H1 (cell line): ENCODE data around the gene DNAJC16. TPM values are rescaled to one million over a fixed set of nuclear protein-coding genes. Genes with fewer than 3 reads are reported as not detected.

Source experiments
- CTCF ChIA-PET: fragments of 300-600 bp; sonication (Branson Sonifier 250); formaldehyde crosslinking; loops from one replicate; lab custom pipeline; 2021; ENCODE audit not compliant: partially characterized antibody; lab: Charles Lee
- POLR2A ChIA-PET: fragments of 300-600 bp; sonication (Branson Sonifier 250); formaldehyde crosslinking; loops from one replicate; lab custom pipeline; 2021; ENCODE audit warnings: inconsistent platforms; ENCODE audit not compliant: partially characterized antibody; lab: Charles Lee
- DNase-seq, 2 experiments: peaks; one replicate each; pipeline versions ENCODE4 v3.0.0 to v3.0.0-alpha.2; 2010 to 2022; ENCODE audit warnings: low spot score in 2 of 2, low read depth in 1 of 2, mixed read lengths in 1 of 2
- FAIRE-seq: peaks from 2 replicates; lab custom pipeline; 2011; peaks lifted over from hg19 to GRCh38; lab: Jason Lieb, UNC
- H2AFZ ChIP-seq: 2 replicates; pipeline ENCODE4 v1.8.1; 2012; ENCODE audit warnings: low read length, inconsistent platforms
- H2AK5ac ChIP-seq: 2 replicates; pipeline ENCODE4 v1.6.1; 2013; ENCODE audit warnings: low read depth, low read length
- H2BK120ac ChIP-seq: replicated peaks from 2 replicates; pipeline ENCODE3; 2013; ENCODE audit warnings: low read depth, low read length, inconsistent platforms
- H2BK12ac ChIP-seq: 2 replicates; pipeline ENCODE4 v1.6.1; 2013; ENCODE audit warnings: low read depth, low read length
- H2BK15ac ChIP-seq: 2 replicates; pipeline ENCODE4 v1.6.1; 2013; ENCODE audit warnings: low read length
- H2BK20ac ChIP-seq: 2 replicates; pipeline ENCODE4 v1.6.1; 2013; ENCODE audit warnings: low read length
- H2BK5ac ChIP-seq: 2 replicates; pipeline ENCODE4 v1.6.1; 2013; ENCODE audit warnings: low read depth, low read length
- H3K14ac ChIP-seq: 2 replicates; pipeline ENCODE4 v1.6.1; 2013; ENCODE audit warnings: inconsistent platforms; ENCODE audit not compliant: insufficient read length
- H3K18ac ChIP-seq: 2 replicates; pipeline ENCODE4 v1.6.1; 2013; ENCODE audit warnings: low read length; ENCODE audit errors: extremely low read depth
- H3K23ac ChIP-seq: 2 replicates; pipeline ENCODE4 v1.6.1; 2013; ENCODE audit warnings: inconsistent platforms; ENCODE audit not compliant: insufficient read length
- H3K23me2 ChIP-seq: 2 replicates; pipeline ENCODE4 v1.6.1; 2013; ENCODE audit warnings: low read depth, low read length
- H3K27ac ChIP-seq: 2 replicates; pipeline ENCODE4 v1.6.1; 2011; ENCODE audit warnings: low read depth, low read length, inconsistent platforms
- H3K27me3 ChIP-seq, 4 experiments: replicated peaks in 1 of 4; 1 replicate in 1 of 4; 2 replicates in 3 of 4; pipeline versions ENCODE4 v1.6.1 to v1.8.1; 2011 to 2013; ENCODE audit warnings: low read length in 3 of 4, mild to moderate bottlenecking in 3 of 4, inconsistent platforms in 2 of 4, mixed read lengths in 2 of 4, moderate library complexity in 1 of 4; ENCODE audit not compliant: control insufficient read depth in 3 of 4, insufficient read depth in 3 of 4; ENCODE audit errors: extremely low read depth in 1 of 4
- H3K36me3 ChIP-seq, 4 experiments: 2 replicates each; pipeline versions ENCODE4 v1.6.1 to v1.8.1; 2011 to 2013; ENCODE audit warnings: mild to moderate bottlenecking in 4 of 4, low read length in 3 of 4, moderate library complexity in 2 of 4, control low read depth in 1 of 4, inconsistent platforms in 1 of 4; ENCODE audit not compliant: insufficient read depth in 4 of 4, control insufficient read depth in 2 of 4
- H3K4ac ChIP-seq: replicated peaks from 2 replicates; pipeline ENCODE3; 2013; ENCODE audit warnings: low read length, low read depth, mixed read lengths, inconsistent platforms; ENCODE audit not compliant: insufficient read length
- H3K4me1 ChIP-seq, 4 experiments: replicated peaks in 1 of 4; 1 replicate in 1 of 4; 2 replicates in 3 of 4; pipeline versions ENCODE4 v1.6.1 to v1.8.1; 2011 to 2013; ENCODE audit warnings: low read length in 3 of 4, inconsistent platforms in 2 of 4, mixed read lengths in 1 of 4; ENCODE audit not compliant: insufficient read depth in 4 of 4, control insufficient read depth in 3 of 4
- H3K4me2 ChIP-seq, 2 experiments: 2 replicates each; pipeline versions ENCODE4 v1.6.1 to v1.8.1; 2011 to 2013; ENCODE audit warnings: low read depth in 2 of 2, low read length in 2 of 2, control low read depth in 1 of 2, inconsistent platforms in 1 of 2, mild to moderate bottlenecking in 1 of 2; ENCODE audit not compliant: insufficient read depth in 1 of 2
- H3K4me3 ChIP-seq, 4 experiments: fragments of 200-600, 300-600 bp in 1 of 4; sonication (generic), shearing (Covaris generic), sonication (Bioruptor Twin) in 1 of 4; 2 replicates each; pipeline versions ENCODE4 v1.5.1 to v1.8.1; 2011 to 2016; ENCODE audit warnings: low read length in 4 of 4, low read depth in 3 of 4, control low read depth in 2 of 4, inconsistent platforms in 2 of 4, mild to moderate bottlenecking in 2 of 4, mixed read lengths in 1 of 4, moderate library complexity in 1 of 4; ENCODE audit not compliant: insufficient read depth in 2 of 4; ENCODE audit errors: extremely low read depth in 1 of 4
- H3K56ac ChIP-seq: replicated peaks from 2 replicates; pipeline ENCODE3; 2013; ENCODE audit warnings: low read depth, mild to moderate bottlenecking, mixed read lengths, low read length, inconsistent platforms; ENCODE audit not compliant: insufficient read length
- H3K79me1 ChIP-seq: 2 replicates; pipeline ENCODE4 v1.6.1; 2013; ENCODE audit warnings: low read depth, low read length, control low read depth
- H3K79me2 ChIP-seq, 2 experiments: 2 replicates each; pipeline versions ENCODE4 v1.6.1 to v1.8.1; 2012 to 2013; ENCODE audit warnings: low read length in 2 of 2, mild to moderate bottlenecking in 2 of 2, inconsistent platforms in 1 of 2; ENCODE audit not compliant: insufficient read depth in 2 of 2, control insufficient read depth in 1 of 2
- H3K9ac ChIP-seq, 4 experiments: replicated peaks in 1 of 4; 1 replicate in 1 of 4; 2 replicates in 3 of 4; pipeline versions ENCODE4 v1.6.1 to v1.8.1; 2011 to 2013; ENCODE audit warnings: low read depth in 3 of 4, low read length in 3 of 4, control low read depth in 2 of 4, mild to moderate bottlenecking in 2 of 4, moderate library complexity in 2 of 4, inconsistent platforms in 1 of 4; ENCODE audit errors: extremely low read depth in 1 of 4
- H3K9me3 ChIP-seq, 2 experiments: 2 replicates each; pipeline versions ENCODE4 v1.6.1 to v1.8.1; 2012 to 2013; ENCODE audit warnings: mild to moderate bottlenecking in 2 of 2, moderate library complexity in 2 of 2, control low read depth in 1 of 2, inconsistent platforms in 1 of 2, low read depth in 1 of 2, low read length in 1 of 2, mixed read lengths in 1 of 2; ENCODE audit not compliant: insufficient read depth in 2 of 2
- H4K20me1 ChIP-seq, 2 experiments: replicated peaks in 1 of 2; 2 replicates each; pipeline versions ENCODE3 to v1.8.1; 2011 to 2013; ENCODE audit warnings: inconsistent platforms in 2 of 2, low read length in 2 of 2, mild to moderate bottlenecking in 1 of 2; ENCODE audit not compliant: insufficient read depth in 2 of 2, control insufficient read depth in 1 of 2
- H4K5ac ChIP-seq: 2 replicates; pipeline ENCODE4 v1.6.1; 2013; ENCODE audit warnings: low read length, low read depth, mixed read lengths, inconsistent platforms; ENCODE audit not compliant: insufficient read length
- H4K8ac ChIP-seq: 2 replicates; pipeline ENCODE4 v1.8.0; 2013; ENCODE audit warnings: mild to moderate bottlenecking, moderate library complexity, low read length, inconsistent platforms; ENCODE audit not compliant: insufficient read depth; ENCODE audit errors: extremely low read depth
- H4K91ac ChIP-seq: replicated peaks from 2 replicates; pipeline ENCODE3; 2013; ENCODE audit warnings: low read length, mixed read lengths, inconsistent platforms; ENCODE audit not compliant: insufficient read length
- BCL11A ChIP-seq, 2 experiments: IDR thresholded peaks; one replicate each; pipeline ENCODE4 v1.6.1; 2011; ENCODE audit warnings: low read depth in 2 of 2, low read length in 2 of 2, mild to moderate bottlenecking in 2 of 2
- BRCA1 ChIP-seq: IDR thresholded peaks from 2 replicates; pipeline ENCODE4 v1.6.1; 2012; ENCODE audit warnings: low read depth, low read length, improper control_type of control experiment
- CHD1 ChIP-seq: IDR thresholded peaks from 2 replicates; pipeline ENCODE4 v1.6.1; 2012; ENCODE audit warnings: low read depth, low read length, improper control_type of control experiment
- CTBP2 ChIP-seq: IDR thresholded peaks from 2 replicates; pipeline ENCODE4 v1.7.0; 2011; ENCODE audit warnings: borderline replicate concordance, mild to moderate bottlenecking, moderate library complexity, mixed read lengths, low read length; ENCODE audit not compliant: insufficient read depth, insufficient read length
- KDM1A ChIP-seq: fragments of 200-600, 300-600 bp; sonication (generic); IDR thresholded peaks from 2 replicates; pipeline ENCODE4 v1.7.1; 2016; ENCODE audit warnings: mild to moderate bottlenecking, low read length, borderline replicate concordance
- KDM4A ChIP-seq: IDR thresholded peaks from one replicate; pipeline ENCODE4 v1.7.1; 2012; ENCODE audit warnings: low read depth, mild to moderate bottlenecking, moderate library complexity, low read length, inconsistent platforms; ENCODE audit not compliant: severe bottlenecking
- KDM5A ChIP-seq: fragments of 200-600 bp; IDR thresholded peaks from 2 replicates; pipeline ENCODE4 v1.7.1; 2012; ENCODE audit warnings: mild to moderate bottlenecking, low read length, inconsistent platforms, mixed read lengths
- POLR2AphosphoS5 ChIP-seq: IDR thresholded peaks from 2 replicates; pipeline ENCODE4 v1.6.1; 2011; ENCODE audit warnings: low read depth, low read length
- RAD21 ChIP-seq, 2 experiments: IDR thresholded peaks in 1 of 2; conservative IDR thresholded peaks in 1 of 2; 2 replicates each; pipeline ENCODE4 v1.6.1; 2011; ENCODE audit warnings: low read depth in 2 of 2, low read length in 2 of 2, improper control_type of control experiment in 1 of 2, inconsistent platforms in 1 of 2, mild to moderate bottlenecking in 1 of 2, moderate library complexity in 1 of 2
- RXRA ChIP-seq: IDR thresholded peaks from 2 replicates; pipeline ENCODE4 v1.6.1; 2011; ENCODE audit warnings: low read depth, mild to moderate bottlenecking, low read length, moderate library complexity; ENCODE audit not compliant: insufficient read depth
- SIN3A ChIP-seq, 2 experiments: IDR thresholded peaks in 1 of 2; conservative IDR thresholded peaks in 1 of 2; 2 replicates each; pipeline ENCODE4 v1.6.1; 2011 to 2012; ENCODE audit warnings: low read length in 2 of 2, improper control_type of control experiment in 1 of 2, low read depth in 1 of 2, mild to moderate bottlenecking in 1 of 2
- SP1 ChIP-seq: IDR thresholded peaks from 2 replicates; pipeline ENCODE4 v1.6.1; 2011; ENCODE audit warnings: low read depth, low read length
- TBP ChIP-seq: IDR thresholded peaks from 2 replicates; pipeline ENCODE4 v1.6.1; 2011; ENCODE audit warnings: low read depth, low read length, improper control_type of control experiment
- YY1 ChIP-seq: IDR thresholded peaks from 2 replicates; pipeline ENCODE4 v1.6.1; 2011; ENCODE audit warnings: low read depth, mild to moderate bottlenecking, low read length
- ZNF274 ChIP-seq: IDR thresholded peaks from 2 replicates; pipeline ENCODE4 v1.7.0; 2012; ENCODE audit warnings: low read length, borderline replicate concordance; ENCODE audit errors: extremely low read depth
- WGBS, 2 experiments: shearing (Covaris generic) in 1 of 2; methylation state at CpG; one replicate each; pipeline versions ENCODE4 v1.1.6 to v1.1.7; 2013 to 2015; ENCODE audit warnings: low lambda C conversion rate in 2 of 2, mixed read lengths in 2 of 2, inconsistent platforms in 1 of 2, low coverage in 1 of 2, missing lambda C conversion rate in 1 of 2; ENCODE audit not compliant: insufficient replicate concordance in 2 of 2, insufficient coverage in 1 of 2, insufficient read length in 1 of 2; ENCODE audit errors: extremely low coverage in 1 of 2, missing lambda C conversion rate in 1 of 2; 5-methylcytosine and 5-hydroxymethylcytosine counted together
- polyA plus RNA-seq, 7 experiments: library from polyadenylated mRNA; depleted of rRNA in 3 of 7; stranded (reverse) in 5 of 7; unstranded in 2 of 7; fragments of >200 nt in 5 of 7; fragments of 200-250 nt in 2 of 7; gene quantifications; 1 replicate in 5 of 7; 2 replicates in 1 of 7; 4 replicates in 1 of 7; pipeline versions ENCODE4 v1.2.1 to v1.2.3, GENCODE V29; 2011 to 2013; ENCODE audit warnings: missing spikeins in 2 of 7, mixed read lengths in 2 of 7
- total RNA-seq: library from RNA; stranded (reverse); fragmentation: NEBNext Ultra II Directional; extraction: Animal tissue kit (Norgen Biotek cat#: 25700); gene quantifications from 2 replicates; pipeline ENCODE4 v1.2.1, GENCODE V29; 2021

Gene DNAJC16
- total and polyA plus RNA-seq, 2 of the 8 experiments (the other 6 are each of a cell fraction or from before 2014, with no cell fraction given) = 7.9 to 23.3 TPM

DNA sequence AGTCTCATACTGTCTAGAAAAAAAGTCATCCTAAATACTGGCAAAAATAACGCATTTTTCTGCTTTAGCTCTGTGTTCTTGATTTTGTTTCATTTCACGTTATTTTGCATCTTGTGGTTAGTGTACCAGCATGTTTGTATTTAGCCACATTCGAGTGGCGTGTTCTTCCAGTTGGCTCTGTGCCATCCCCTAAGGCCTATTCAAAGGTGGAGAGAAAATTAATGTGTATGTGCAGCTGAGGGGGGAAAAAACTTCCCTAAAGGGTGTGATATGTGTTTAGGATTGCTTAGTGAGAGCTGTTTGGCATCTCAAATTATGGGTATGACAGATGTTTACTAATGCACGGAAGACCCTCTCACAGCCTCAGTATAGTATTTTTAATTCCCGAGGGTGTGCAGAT, 12.1 kb downstream of the DNAJC16 start:
- Histone ChIP-seq H4K91ac (no peak overlapping the region), H3K4ac (no peak overlapping the region), H4K5ac (no peak overlapping the region), H3K79me1 (no peaks in the 10 kb centered on the region), H3K23ac (no peak overlapping the region), H3K9ac (no peak overlapping the region), H3K79me2 (no peaks in the 10 kb centered on the region), H3K4me3 (no peak overlapping the region), H3K18ac (no peak overlapping the region), H3K14ac (no peak overlapping the region), H2AFZ (no peak overlapping the region), H3K27me3 (no peaks in the 10 kb centered on the region), H3K9me3 (no peaks in the 10 kb centered on the region), H2BK5ac (no peak overlapping the region), H3K23me2 (no peaks in the 10 kb centered on the region), H3K4me1 (no peaks in the 10 kb centered on the region), H2BK12ac (no peak overlapping the region), H3K4me2 (no peak overlapping the region), H2BK15ac (no peak overlapping the region), H2BK20ac (no peak overlapping the region), H2AK5ac (no peak overlapping the region), H3K56ac (no peak overlapping the region), H4K20me1 (no peaks in the 10 kb centered on the region), H3K27ac (no peak overlapping the region), H4K8ac (no peak overlapping the region), H2BK120ac (no peak overlapping the region), H3K36me3 (peaks cover 2 to 61% (median 23%) of the 10 kb centered on the region in 4 experiments)
- ChIA-PET POLR2A (interaction anchor here (1.2 kb wide), 1 partner anchor 12 kb away, joined by 3 read pairs; the partner anchor contains the start of gene DNAJC16), CTCF (no interaction called here)
- FAIRE-seq (no peak), DNase-seq (no peak)
- 91% methylated on average over 6 of the region's 6 CpGs; no CpG with 5 or more reads in 1 of the 2 experiments for WGBS, 2 experiments
- no peak for TF ChIP-seq CHD1
- TF ChIP-seq RAD21 (IDR thresholded peaks at IDR 0.05 in 1 of 2, conservative IDR thresholded peaks at IDR 0.05 in 1 of 2; ENCODE audit: low read depth in 2 of 2, low read length in 2 of 2) = no peak
- no peak for TF ChIP-seq SIN3A (conservative IDR thresholded peaks at IDR 0.05 in 1 of 2, IDR thresholded peaks at IDR 0.05 in 1 of 2; ENCODE audit: low read depth in 1 of 2, low read length in 2 of 2)
- TF ChIP-seq KDM1A = no peak
- TF ChIP-seq KDM4A = no peak
- TF ChIP-seq BCL11A (IDR thresholded peaks at IDR 0.05; ENCODE audit: low read depth in 2 of 2, low read length in 2 of 2) = no peak
- no peak for TF ChIP-seq KDM5A
- TF ChIP-seq CTBP2 = no peak
- no peak for TF ChIP-seq BRCA1
- no peak for TF ChIP-seq SP1
- no peak for TF ChIP-seq YY1
- no peak for TF ChIP-seq ZNF274
- no peak for TF ChIP-seq POLR2AphosphoS5
- no peak for TF ChIP-seq RXRA
- TF ChIP-seq TBP = no peak
